Omental fat pad (tissue), 4 donors: Measurements from ENCODE around the gene PHAX. TPM values are rescaled to one million over a fixed set of nuclear protein-coding genes. Genes with fewer than 3 reads are reported as not detected.

Experiments
- ATAC-seq: fragments of 150-250 bp; one replicate; pipeline ENCODE4 v1.9.1; 2016; ENCODE audit warnings: mild to moderate bottlenecking, moderate library complexity; ENCODE audit not compliant: low FRiP score
- DNase-seq: peaks from one replicate; pipeline ENCODE4 v3.0.0-alpha.2; 2019; ENCODE audit warnings: low spot score
- CTCF ChIP-seq, 3 donors: fragments of 450-650 bp; IDR thresholded peaks; one replicate each; pipeline ENCODE4 v1.5.1; 2016 to 2017; ENCODE audit warnings: antibody characterized with exemption in 3 of 3, mild to moderate bottlenecking in 3 of 3, moderate library complexity in 2 of 3
- total RNA-seq, 4 donors: library from RNA; depleted of rRNA; stranded (reverse); fragments of >200 nt; gene quantifications; one replicate each; pipeline ENCODE4 v1.1.0, GENCODE V29; 2016

PHAX gene
- total RNA-seq, 4 donors from 2014 or later = 29.7 to 50.4 (median 34.3) TPM

- ATAC-seq (no peak), DNase-seq (no peak)
- TF ChIP-seq CTCF (IDR thresholded peaks at IDR 0.05) = no peak
Observed at GRCh38 chr5:126576974-126577373, 23.8 kb upstream of the PHAX start.

GRCh38 chr5:126577415-126577814 is 23.3 kb upstream of the PHAX start:
- TF ChIP-seq CTCF (IDR thresholded peaks at IDR 0.05) = no peak
- no peak for DNase-seq
- ATAC-seq = no peak

GRCh38 chr5:126579716-126580115 is 21.0 kb upstream of the PHAX start:
- no peak for ATAC-seq

GRCh38 chr5:126583761-126584160 is 17.0 kb upstream of the PHAX start:
- TF ChIP-seq CTCF (IDR thresholded peaks at IDR 0.05) = no peak
- ATAC-seq = no peak

More at GRCh38 chr5:126579716-126580115, 21.0 kb upstream of the PHAX start:
- no peak for DNase-seq
- no peak for TF ChIP-seq CTCF (IDR thresholded peaks at IDR 0.05)

GRCh38 chr5:126587551-126588390 is 13.0 kb upstream of the PHAX start:
- DNase-seq = no peak
- TF ChIP-seq CTCF (IDR thresholded peaks at IDR 0.05) = no peak
- no peak for ATAC-seq

More at GRCh38 chr5:126583761-126584160, 17.0 kb upstream of the PHAX start:
- no peak for DNase-seq

- no peak for ATAC-seq
- TF ChIP-seq CTCF (IDR thresholded peaks at IDR 0.05) = no peak
- DNase-seq = no peak
Observed at GRCh38 chr5:126589536-126590297, 11.0 kb upstream of the PHAX start.
